GM20000 (cell line): ENCODE data around the gene NOL4L.

Experiments used
- DNase-seq: peaks from one replicate; pipeline ENCODE4 v3.0.0; 2012; ENCODE audit warnings: low spot score
- TF ChIP-seq, protein P1 (sequence below): IDR thresholded peaks from 2 replicates; pipeline ENCODE4 v1.5.1; 2012; ENCODE audit warnings: mild to moderate bottlenecking, control low read depth; ENCODE audit errors: extremely low read depth, missing control alignments

Gene NOL4L

DNA sequence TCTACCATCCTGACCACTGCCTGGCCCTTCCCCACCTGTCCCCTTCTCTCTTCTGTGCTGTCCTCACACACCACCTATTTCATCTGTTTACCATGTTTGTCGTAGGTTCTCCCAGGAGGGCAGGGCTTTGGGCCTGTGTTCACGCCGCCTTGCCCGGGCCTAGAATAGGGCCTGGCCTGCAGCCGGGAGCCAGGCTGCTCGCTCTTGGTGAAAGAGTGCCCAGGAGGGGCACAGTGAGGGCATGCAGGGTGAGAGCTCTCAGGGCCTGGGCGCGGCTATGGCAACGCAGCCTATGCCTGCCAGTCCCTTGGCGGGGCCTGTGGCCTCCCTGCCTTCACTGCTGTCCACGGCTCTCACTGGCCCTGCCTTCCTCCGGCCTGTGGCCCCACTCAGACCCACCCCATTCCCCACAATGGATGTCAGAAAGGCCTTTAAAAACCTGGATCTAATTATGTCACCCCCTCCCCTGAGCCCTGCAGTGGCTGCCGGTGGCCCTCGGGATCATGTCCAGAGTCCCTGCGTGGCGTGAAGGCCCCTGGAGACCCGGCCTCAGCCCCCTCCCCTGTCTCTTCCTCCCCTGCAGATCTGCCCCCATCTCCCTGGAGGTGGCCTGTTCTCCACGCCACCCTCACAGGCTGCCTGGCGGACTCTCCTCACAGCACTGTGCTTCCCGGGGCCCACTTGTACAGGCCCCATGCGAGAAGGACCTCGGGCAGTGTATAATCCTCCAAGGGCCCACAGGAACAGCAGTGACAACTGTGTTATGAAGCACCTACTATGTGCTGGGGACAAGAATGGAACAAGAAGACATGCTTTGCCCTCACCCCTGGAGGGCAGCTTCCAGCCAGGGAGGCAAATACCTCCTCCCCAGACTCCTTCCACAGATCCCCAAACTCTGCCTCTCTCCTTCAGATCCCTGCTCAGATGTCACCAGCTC, 22.9 kb upstream of the NOL4L start:
- no peak for DNase-seq
- TF ChIP-seq, protein P1, sequence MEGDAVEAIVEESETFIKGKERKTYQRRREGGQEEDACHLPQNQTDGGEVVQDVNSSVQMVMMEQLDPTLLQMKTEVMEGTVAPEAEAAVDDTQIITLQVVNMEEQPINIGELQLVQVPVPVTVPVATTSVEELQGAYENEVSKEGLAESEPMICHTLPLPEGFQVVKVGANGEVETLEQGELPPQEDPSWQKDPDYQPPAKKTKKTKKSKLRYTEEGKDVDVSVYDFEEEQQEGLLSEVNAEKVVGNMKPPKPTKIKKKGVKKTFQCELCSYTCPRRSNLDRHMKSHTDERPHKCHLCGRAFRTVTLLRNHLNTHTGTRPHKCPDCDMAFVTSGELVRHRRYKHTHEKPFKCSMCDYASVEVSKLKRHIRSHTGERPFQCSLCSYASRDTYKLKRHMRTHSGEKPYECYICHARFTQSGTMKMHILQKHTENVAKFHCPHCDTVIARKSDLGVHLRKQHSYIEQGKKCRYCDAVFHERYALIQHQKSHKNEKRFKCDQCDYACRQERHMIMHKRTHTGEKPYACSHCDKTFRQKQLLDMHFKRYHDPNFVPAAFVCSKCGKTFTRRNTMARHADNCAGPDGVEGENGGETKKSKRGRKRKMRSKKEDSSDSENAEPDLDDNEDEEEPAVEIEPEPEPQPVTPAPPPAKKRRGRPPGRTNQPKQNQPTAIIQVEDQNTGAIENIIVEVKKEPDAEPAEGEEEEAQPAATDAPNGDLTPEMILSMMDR = no peak

DNA sequence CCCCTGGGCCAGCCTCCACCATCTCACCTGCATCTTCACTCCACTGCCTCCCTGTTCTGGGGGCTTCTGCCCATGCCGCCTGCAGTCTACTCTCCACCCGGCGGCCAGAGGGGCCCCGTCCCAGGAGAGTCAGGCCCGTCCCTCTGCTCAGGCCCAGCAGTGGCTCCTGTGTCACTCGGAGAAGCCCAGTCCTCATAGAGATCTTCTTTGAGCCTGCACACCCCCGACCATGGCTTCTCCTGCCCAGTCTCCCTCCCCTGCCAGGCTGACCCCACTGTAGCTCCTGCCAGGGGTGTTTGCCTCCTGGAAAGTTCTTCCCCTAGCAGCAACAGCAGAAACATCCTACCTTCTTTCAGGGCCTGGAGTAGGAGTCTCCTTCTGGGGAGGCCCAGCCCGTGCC, 22.2 kb upstream of the NOL4L start:
- TF ChIP-seq, protein P1 = no peak

GRCh38 chr20:32606790-32607189, 21.7 kb upstream of the NOL4L start:
- TF ChIP-seq, protein P1 = no peak
- DNase-seq = no peak

More for the DNA sequence above, 22.2 kb upstream of the NOL4L start:
- no peak for DNase-seq

DNA sequence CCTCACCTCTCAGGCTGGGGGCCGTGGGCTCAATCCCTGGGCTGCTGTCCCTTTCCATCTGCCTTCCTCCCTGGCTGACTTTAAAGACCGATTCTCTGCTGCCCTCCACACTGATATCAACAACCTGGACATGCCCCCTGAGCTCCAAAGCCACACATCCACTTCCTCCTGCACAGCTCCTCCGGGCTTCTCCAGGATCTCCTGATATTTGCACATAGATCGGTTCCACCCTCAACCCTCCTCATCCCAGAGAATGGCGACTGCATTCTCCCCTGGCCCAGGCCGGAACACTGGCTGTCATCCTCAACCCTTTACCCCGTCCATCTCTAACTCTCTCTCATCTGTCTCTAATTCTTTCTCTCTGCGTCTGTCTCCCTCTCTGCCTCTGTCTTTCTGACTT, 21.0 kb upstream of the NOL4L start:
- no peak for DNase-seq
- TF ChIP-seq, protein P1 = no peak

- no peak for DNase-seq
- TF ChIP-seq, protein P1 = no peak
These were observed 20.1 kb upstream of the NOL4L start for GRCh38 chr20:32605167-32605656.

- TF ChIP-seq, protein P1 = no peak
- no peak for DNase-seq
These were observed 18.1 kb upstream of the NOL4L start for GRCh38 chr20:32603046-32603726.

DNA sequence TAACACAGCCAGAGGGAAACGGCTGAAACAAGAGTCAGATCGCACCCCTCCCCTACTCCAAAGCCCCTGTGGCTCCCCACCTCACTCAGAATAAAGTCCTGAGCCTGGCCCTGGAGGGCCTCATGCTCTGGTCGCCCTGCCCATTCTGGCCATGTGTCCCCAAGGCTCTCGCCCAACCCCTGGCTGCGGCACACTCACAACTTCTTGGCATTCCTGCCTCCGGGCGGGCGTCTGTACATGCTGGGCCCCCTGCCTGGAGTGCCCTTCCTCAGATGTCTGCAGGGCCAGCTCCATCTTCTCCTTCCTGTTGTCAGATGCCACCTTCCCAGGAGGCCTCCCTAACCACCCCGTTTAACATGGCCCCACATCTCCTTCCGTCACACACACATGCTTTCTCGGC, 17.1 kb upstream of the NOL4L start:
- DNase-seq = no peak

More for the DNA sequence above, 17.1 kb upstream of the NOL4L start:
- TF ChIP-seq, protein P1 = no peak
